Measurements from ENCODE around the gene NAA50.

DNA sequence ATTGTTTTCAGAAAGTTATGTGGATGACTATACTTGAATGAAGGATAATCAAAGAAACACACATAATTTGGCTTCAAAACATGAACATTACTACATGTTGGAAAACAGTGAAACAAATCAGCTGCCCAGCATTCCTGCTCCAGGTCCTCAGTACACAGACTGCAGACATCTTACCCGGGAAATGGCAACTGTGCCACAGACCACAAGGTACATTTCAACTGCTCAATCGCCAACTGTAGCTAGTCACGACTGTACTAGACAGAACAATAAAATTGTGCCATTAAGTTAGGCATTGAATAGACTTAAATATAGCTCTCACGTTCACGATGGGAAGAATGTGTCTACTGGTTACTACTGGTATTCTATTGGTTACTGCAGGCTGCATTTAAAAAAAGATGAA, 5.0 kb downstream of the NAA50 start:
- TF ChIP-seq SMC3 (IDR thresholded peaks at IDR 0.05; ENCODE audit: low read depth, low read length) (no peak), RFX5 (IDR thresholded peaks at IDR 0.05; ENCODE audit: low read length) (no peak), NFIC (IDR thresholded peaks at IDR 0.05; ENCODE audit: borderline replicate concordance) (no peak)
- TF ChIP-seq, protein P1, sequence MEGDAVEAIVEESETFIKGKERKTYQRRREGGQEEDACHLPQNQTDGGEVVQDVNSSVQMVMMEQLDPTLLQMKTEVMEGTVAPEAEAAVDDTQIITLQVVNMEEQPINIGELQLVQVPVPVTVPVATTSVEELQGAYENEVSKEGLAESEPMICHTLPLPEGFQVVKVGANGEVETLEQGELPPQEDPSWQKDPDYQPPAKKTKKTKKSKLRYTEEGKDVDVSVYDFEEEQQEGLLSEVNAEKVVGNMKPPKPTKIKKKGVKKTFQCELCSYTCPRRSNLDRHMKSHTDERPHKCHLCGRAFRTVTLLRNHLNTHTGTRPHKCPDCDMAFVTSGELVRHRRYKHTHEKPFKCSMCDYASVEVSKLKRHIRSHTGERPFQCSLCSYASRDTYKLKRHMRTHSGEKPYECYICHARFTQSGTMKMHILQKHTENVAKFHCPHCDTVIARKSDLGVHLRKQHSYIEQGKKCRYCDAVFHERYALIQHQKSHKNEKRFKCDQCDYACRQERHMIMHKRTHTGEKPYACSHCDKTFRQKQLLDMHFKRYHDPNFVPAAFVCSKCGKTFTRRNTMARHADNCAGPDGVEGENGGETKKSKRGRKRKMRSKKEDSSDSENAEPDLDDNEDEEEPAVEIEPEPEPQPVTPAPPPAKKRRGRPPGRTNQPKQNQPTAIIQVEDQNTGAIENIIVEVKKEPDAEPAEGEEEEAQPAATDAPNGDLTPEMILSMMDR (IDR thresholded peaks at IDR 0.05), result no peak
